OCI-LY7 (cell line): ENCODE data around the gene RBSN. TPM values are rescaled to one million over a fixed set of nuclear protein-coding genes. Genes with fewer than 3 reads are reported as not detected.

Experiments used
- BruUV-seq: library from RNA; stranded (reverse); fragments of 400-500 nt; replicated peaks from 2 replicates; lab custom pipeline; 2021; lab: Mats Ljungman, UMichigan
- CTCF ChIA-PET: fragments of 300-600 bp; sonication (Branson Sonifier 250); formaldehyde crosslinking; loops from one replicate; lab custom pipeline; 2022; ENCODE audit warnings: antibody characterized with exemption; ENCODE audit not compliant: unreplicated experiment; lab: Charles Lee
- POLR2A ChIA-PET: fragments of 300-600 bp; sonication (Branson Sonifier 250); formaldehyde crosslinking; loops from one replicate; lab custom pipeline; 2022; ENCODE audit warnings: antibody characterized with exemption; lab: Charles Lee
- DNase-seq: peaks from one replicate; pipeline ENCODE4 v3.0.0-alpha.2; 2015; ENCODE audit warnings: low spot score
- H2AFZ ChIP-seq: fragments of 200-600 bp; sonication (generic), shearing (Covaris generic); 2 replicates; pipeline ENCODE4 v1.6.1; 2014; ENCODE audit warnings: mild to moderate bottlenecking, antibody characterized with exemption, low read length, moderate library complexity
- H3K27ac ChIP-seq: fragments of 200-600 bp; sonication (generic); 2 replicates; pipeline ENCODE4 v1.5.1; 2014; ENCODE audit warnings: mixed run types, low read depth, mild to moderate bottlenecking, moderate library complexity, low read length, inconsistent platforms; ENCODE audit not compliant: poor library complexity, severe bottlenecking
- H3K36me3 ChIP-seq: fragments of 200-600 bp; sonication (generic); 2 replicates; pipeline ENCODE4 v1.6.1; 2014; ENCODE audit warnings: mild to moderate bottlenecking, antibody characterized with exemption, low read length, moderate library complexity, mixed read lengths; ENCODE audit not compliant: insufficient read depth
- H3K4me1 ChIP-seq: fragments of 200-600 bp; sonication (generic); 2 replicates; pipeline ENCODE4 v1.5.1; 2014; ENCODE audit warnings: mild to moderate bottlenecking, low read length; ENCODE audit not compliant: insufficient read depth, poor library complexity, severe bottlenecking
- H3K4me2 ChIP-seq: fragments of 200-600 bp; sonication (generic); 2 replicates; pipeline ENCODE4 v1.6.1; 2014; ENCODE audit warnings: mild to moderate bottlenecking, low read length
- H3K4me3 ChIP-seq: fragments of 200-600 bp; sonication (generic); 2 replicates; pipeline ENCODE4 v1.5.1; 2014; ENCODE audit warnings: mild to moderate bottlenecking, low read depth, low read length; ENCODE audit not compliant: poor library complexity, severe bottlenecking
- H3K79me2 ChIP-seq: fragments of 200-600 bp; sonication (generic); 2 replicates; pipeline ENCODE4 v1.6.1; 2016; ENCODE audit warnings: low read depth, mild to moderate bottlenecking, low read length, moderate library complexity, mixed read lengths; ENCODE audit not compliant: insufficient read depth
- H3K9me2 ChIP-seq: fragments of 200-600 bp; sonication (generic); 2 replicates; pipeline ENCODE4 v1.6.1; 2016; ENCODE audit warnings: mild to moderate bottlenecking, low read length, mixed read lengths; ENCODE audit not compliant: insufficient read depth
- H3K9me3 ChIP-seq: fragments of 200-600 bp; sonication (generic); 2 replicates; pipeline ENCODE4 v1.6.1; 2014; ENCODE audit warnings: mild to moderate bottlenecking, mixed run types, low read length, mixed read lengths
- H4K20me1 ChIP-seq: fragments of 200-600 bp; sonication (generic); 2 replicates; pipeline ENCODE4 v1.6.1; 2014; ENCODE audit warnings: mild to moderate bottlenecking, antibody characterized with exemption, low read length, moderate library complexity, mixed read lengths; ENCODE audit not compliant: insufficient read depth
- EZH2phosphoT487 ChIP-seq: fragments of 200-600 bp; sonication (generic); IDR thresholded peaks from 2 replicates; pipeline ENCODE4 v1.6.1; 2018; ENCODE audit warnings: low read depth, borderline replicate concordance, mild to moderate bottlenecking, mixed run types, antibody characterized with exemption, low read length, moderate library complexity, mixed read lengths
- intact Hi-C: fragments of 100-400 bp; cut with micrococcal nuclease; formaldehyde crosslinking; loops from one replicate; pipeline ENCODE4 v1.10.0; 2022; ENCODE audit not compliant: unreplicated experiment
- total RNA-seq, 2 experiments: library from RNA; depleted of rRNA in 1 of 2; stranded (reverse); fragments of >200 nt in 1 of 2; shearing (Covaris generic) in 1 of 2; gene quantifications; 2 replicates each; pipeline ENCODE4 v1.2.3, GENCODE V29; 2014 to 2022
- TF ChIP-seq, protein P1 (sequence below): fragments of 200-600 bp; sonication (generic); conservative IDR thresholded peaks from 2 replicates; pipeline ENCODE4 v1.5.1; 2014; ENCODE audit warnings: mild to moderate bottlenecking, antibody characterized with exemption, low read length, moderate library complexity, mixed read lengths

RBSN gene
- total RNA-seq, 2 experiments from 2014 or later = 13.3 to 21.4 TPM

DNA sequence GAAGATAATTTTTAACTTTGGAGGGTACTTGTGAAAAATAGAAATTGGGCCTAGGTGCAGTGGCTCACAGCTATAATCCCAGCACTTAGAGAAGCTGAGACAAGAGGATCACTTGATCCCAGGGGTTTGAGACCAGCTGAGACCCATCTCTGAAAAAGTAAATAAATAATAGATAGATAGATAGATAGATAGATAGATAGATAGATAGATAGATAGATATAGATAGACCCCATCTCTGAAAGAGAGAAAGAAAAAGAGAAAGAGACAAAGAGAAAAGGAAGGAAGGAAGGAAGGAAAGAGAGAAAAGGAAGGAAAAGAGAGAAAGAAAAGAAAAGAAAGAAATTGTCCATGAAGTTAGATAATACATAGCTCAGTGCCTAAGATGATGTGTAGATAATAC, 69.3 kb downstream of the RBSN start:
- Histone ChIP-seq H3K4me2 (no peak overlapping the region), H3K27ac (no peak overlapping the region), H3K4me3 (no peak overlapping the region), H3K9me2 (no peaks in the 10 kb centered on the region), H4K20me1 (no peaks in the 10 kb centered on the region), H3K36me3 (peaks cover 95% of the 10 kb centered on the region), H3K4me1 (no peaks in the 10 kb centered on the region), H2AFZ (no peak overlapping the region), H3K9me3 (no peaks in the 10 kb centered on the region), H3K79me2 (no peaks in the 10 kb centered on the region)
- no TSS peak for BruUV-seq
- no peak for TF ChIP-seq EZH2phosphoT487
- POLR2A ChIA-PET = interaction anchor here (0.6 to 1.7 kb wide), 8 partner anchors 14 to 237 kb away, joined by 3 to 4 read pairs (median 3); no protein-coding TSS in a partner anchor
- intact Hi-C loops = no loop called here
- CTCF ChIA-PET = no interaction called here
- no peak for DNase-seq

GRCh38 chr3:15023719-15024118, 75.2 kb downstream of the RBSN start:
- H3K4me2 ChIP-seq = no peak overlapping the region
- no peak for DNase-seq
- no peak overlapping the region for H2AFZ ChIP-seq
- no peak overlapping the region for H3K4me3 ChIP-seq
- no peaks in the 10 kb centered on the region for H3K4me1 ChIP-seq
- BruUV-seq = no TSS peak
- H4K20me1 ChIP-seq = no peaks in the 10 kb centered on the region
- CTCF ChIA-PET = no interaction called here
- H3K36me3 ChIP-seq = peaks cover 90% of the 10 kb centered on the region
- H3K9me3 ChIP-seq = no peaks in the 10 kb centered on the region
- H3K79me2 ChIP-seq = no peaks in the 10 kb centered on the region
- POLR2A ChIA-PET = no interaction called here
- intact Hi-C loops = loop anchor here (2.0 kb wide), 1 partner anchor 67 kb away; no protein-coding TSS in a partner anchor
- H3K9me2 ChIP-seq = no peaks in the 10 kb centered on the region
- no peak for TF ChIP-seq EZH2phosphoT487
- TF ChIP-seq, protein P1, sequence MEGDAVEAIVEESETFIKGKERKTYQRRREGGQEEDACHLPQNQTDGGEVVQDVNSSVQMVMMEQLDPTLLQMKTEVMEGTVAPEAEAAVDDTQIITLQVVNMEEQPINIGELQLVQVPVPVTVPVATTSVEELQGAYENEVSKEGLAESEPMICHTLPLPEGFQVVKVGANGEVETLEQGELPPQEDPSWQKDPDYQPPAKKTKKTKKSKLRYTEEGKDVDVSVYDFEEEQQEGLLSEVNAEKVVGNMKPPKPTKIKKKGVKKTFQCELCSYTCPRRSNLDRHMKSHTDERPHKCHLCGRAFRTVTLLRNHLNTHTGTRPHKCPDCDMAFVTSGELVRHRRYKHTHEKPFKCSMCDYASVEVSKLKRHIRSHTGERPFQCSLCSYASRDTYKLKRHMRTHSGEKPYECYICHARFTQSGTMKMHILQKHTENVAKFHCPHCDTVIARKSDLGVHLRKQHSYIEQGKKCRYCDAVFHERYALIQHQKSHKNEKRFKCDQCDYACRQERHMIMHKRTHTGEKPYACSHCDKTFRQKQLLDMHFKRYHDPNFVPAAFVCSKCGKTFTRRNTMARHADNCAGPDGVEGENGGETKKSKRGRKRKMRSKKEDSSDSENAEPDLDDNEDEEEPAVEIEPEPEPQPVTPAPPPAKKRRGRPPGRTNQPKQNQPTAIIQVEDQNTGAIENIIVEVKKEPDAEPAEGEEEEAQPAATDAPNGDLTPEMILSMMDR = no peak
- H3K27ac ChIP-seq = no peak overlapping the region

DNA sequence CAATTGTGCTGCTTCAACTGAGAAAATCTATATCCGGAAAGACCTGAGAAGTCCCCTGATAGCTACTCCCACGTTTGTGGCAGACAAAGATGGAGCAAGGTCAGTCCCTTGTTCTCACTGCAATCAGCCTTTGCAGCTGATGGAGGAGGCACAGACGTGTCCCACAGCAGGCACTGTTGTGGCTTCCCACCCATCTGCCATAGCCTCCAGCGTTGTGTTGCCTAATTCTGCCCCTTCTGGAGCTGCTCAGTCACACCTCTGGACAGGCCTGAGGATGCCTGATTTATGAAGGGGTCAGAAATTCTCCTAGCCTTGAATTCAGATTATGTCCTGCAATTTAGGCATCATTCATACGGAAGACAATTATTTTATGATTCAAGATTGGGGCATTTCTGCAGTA, 75.7 kb downstream of the RBSN start:
- H4K20me1 ChIP-seq = no peaks in the 10 kb centered on the region
- no peak overlapping the region for H3K4me3 ChIP-seq
- POLR2A ChIA-PET = interaction anchor here (0.8 kb wide), 1 partner anchor 608 kb away, joined by 3 read pairs; no protein-coding TSS in a partner anchor
- no peaks in the 10 kb centered on the region for H3K9me3 ChIP-seq
- BruUV-seq = no TSS peak
- no peak overlapping the region for H2AFZ ChIP-seq
- H3K36me3 ChIP-seq = peaks cover 90% of the 10 kb centered on the region
- no peaks in the 10 kb centered on the region for H3K9me2 ChIP-seq
- no peaks in the 10 kb centered on the region for H3K4me1 ChIP-seq
- no peak overlapping the region for H3K4me2 ChIP-seq
- DNase-seq = no peak
- intact Hi-C loops = no loop called here
- CTCF ChIA-PET = no interaction called here
- H3K27ac ChIP-seq = no peak overlapping the region
- TF ChIP-seq EZH2phosphoT487 = no peak
- TF ChIP-seq, protein P1 = no peak
- no peaks in the 10 kb centered on the region for H3K79me2 ChIP-seq

Other genes starting within 250 kb of the RBSN start
- 28.0 and 35.9 TPM in 2 replicates for gene NR2C2, start 151.6 kb downstream of the RBSN start, total RNA-seq (2014; rRNA removed; shearing (Covaris generic))
- gene NR2C2, start 151.6 kb downstream of the RBSN start, total RNA-seq (2022) = 62.1 and 62.3 TPM in 2 replicates
- 44.5 and 53.6 TPM in 2 replicates for gene MRPS25, start 33.8 kb downstream of the RBSN start, total RNA-seq (2014; rRNA removed; shearing (Covaris generic))
- gene MRPS25, start 33.8 kb downstream of the RBSN start, total RNA-seq (2022) = 111 and 129 TPM in 2 replicates
- gene CAPN7, start 107.1 kb upstream of the RBSN start, total RNA-seq (2014; rRNA removed; shearing (Covaris generic)) = 20.5 and 33.4 TPM in 2 replicates
- 41.5 and 44.9 TPM in 2 replicates for gene CAPN7, start 107.1 kb upstream of the RBSN start, total RNA-seq (2022)
- gene SH3BP5, start 233.4 kb upstream of the RBSN start, total RNA-seq (2014; rRNA removed; shearing (Covaris generic)) = 15.1 and 15.7 TPM in 2 replicates
- gene SH3BP5, start 233.4 kb upstream of the RBSN start, total RNA-seq (2022) = 24.8 and 31.3 TPM in 2 replicates